HepG2 (cell line): ENCODE data around the gene POLE4. TPM values are rescaled to one million over a fixed set of nuclear protein-coding genes. Genes with fewer than 3 reads are reported as not detected.

Source experiments
- ARNT ChIP-seq: fragments of 450-650 bp; IDR thresholded peaks from 2 replicates; pipeline ENCODE4 v1.6.1; 2017
- BHLHE40 ChIP-seq: IDR thresholded peaks from 2 replicates; pipeline ENCODE4 v1.6.1; 2011; ENCODE audit warnings: low read length, improper control_type of control experiment
- CBX2 ChIP-seq, 2 experiments: fragments of 200-600 bp in 1 of 2; sonication (generic); formaldehyde crosslinking in 1 of 2; IDR thresholded peaks; 2 replicates each; pipeline versions ENCODE4 v1.7.0 to v1.8.1; 2018 to 2022; ENCODE audit warnings: low read depth in 2 of 2, low read length in 1 of 2, mild to moderate bottlenecking in 1 of 2, missing genetic modification reagents in 1 of 2
- EP300 ChIP-seq, 3 experiments: sonication (generic) in 1 of 3; formaldehyde crosslinking in 1 of 3; IDR thresholded peaks; 2 replicates each; pipeline versions ENCODE4 v1.5.1 to v1.6.1; 2011 to 2020; ENCODE audit warnings: low read depth in 2 of 3, low read length in 2 of 3, borderline replicate concordance in 1 of 3, improper control_type of control experiment in 1 of 3, mild to moderate bottlenecking in 1 of 3, missing genetic modification reagents in 1 of 3, moderate library complexity in 1 of 3
- HINFP ChIP-seq: sonication (generic); formaldehyde crosslinking; IDR thresholded peaks from 2 replicates; pipeline ENCODE4 v1.4.0; 2020; ENCODE audit warnings: low read depth, mild to moderate bottlenecking, missing genetic modification reagents
- KAT7 ChIP-seq: IDR thresholded peaks from 2 replicates; pipeline ENCODE4 v1.6.1; 2018; ENCODE audit warnings: borderline replicate concordance, missing compliant biosample characterization
- NONO ChIP-seq, 2 experiments: fragments of 450-650 bp in 1 of 2; sonication (generic) in 1 of 2; formaldehyde crosslinking in 1 of 2; IDR thresholded peaks in 1 of 2; conservative IDR thresholded peaks in 1 of 2; 2 replicates each; pipeline versions ENCODE4 v1.6.1 to v1.8.0; 2017 to 2022; ENCODE audit warnings: mild to moderate bottlenecking in 1 of 2, missing genetic modification reagents in 1 of 2, moderate library complexity in 1 of 2
- POLR2AphosphoS5 ChIP-seq: IDR thresholded peaks from 2 replicates; pipeline ENCODE4 v1.6.1; 2012; ENCODE audit warnings: low read depth, low read length
- SRSF9 ChIP-seq: fragments of 200-400 bp; formaldehyde crosslinking; IDR thresholded peaks from 2 replicates; pipeline ENCODE4 v1.6.1; 2018; ENCODE audit warnings: borderline replicate concordance, mild to moderate bottlenecking, low read depth, low read length; ENCODE audit not compliant: insufficient read depth, poor library complexity, severe bottlenecking
- TBX3 ChIP-seq: fragments of 450-650 bp; IDR thresholded peaks from 2 replicates; pipeline ENCODE4 v1.6.1; 2017; ENCODE audit warnings: antibody characterized with exemption, mild to moderate bottlenecking, inconsistent platforms, borderline replicate concordance
- ZBTB38 ChIP-seq: sonication (generic); formaldehyde crosslinking; IDR thresholded peaks from 2 replicates; pipeline ENCODE4 v1.5.1; 2020; ENCODE audit warnings: mild to moderate bottlenecking, missing genetic modification reagents
- ZBTB46 ChIP-seq: sonication (generic); formaldehyde crosslinking; IDR thresholded peaks from 2 replicates; pipeline ENCODE4 v1.4.0; 2020; ENCODE audit warnings: mild to moderate bottlenecking, missing genetic modification reagents, borderline replicate concordance
- ZMAT5 ChIP-seq: sonication (generic); formaldehyde crosslinking; IDR thresholded peaks from 2 replicates; pipeline ENCODE4 v1.5.0; 2020; ENCODE audit warnings: mild to moderate bottlenecking, low read depth, missing genetic modification reagents, borderline replicate concordance
- ZNF142 ChIP-seq: sonication (generic); formaldehyde crosslinking; IDR thresholded peaks from 2 replicates; pipeline ENCODE4 v1.4.0; 2020; ENCODE audit warnings: missing genetic modification reagents
- ZNF432 ChIP-seq: sonication (generic); formaldehyde crosslinking; IDR thresholded peaks from 2 replicates; pipeline ENCODE4 v1.5.0; 2020; ENCODE audit warnings: missing genetic modification reagents, mild to moderate bottlenecking, borderline replicate concordance
- ZNF607 ChIP-seq: sonication (generic); formaldehyde crosslinking; IDR thresholded peaks from 2 replicates; pipeline ENCODE4 v1.5.1; 2020; ENCODE audit warnings: missing genetic modification reagents, mild to moderate bottlenecking, borderline replicate concordance
- ZNF776 ChIP-seq: sonication (generic); formaldehyde crosslinking; IDR thresholded peaks from 2 replicates; pipeline ENCODE4 v1.4.0; 2020; ENCODE audit warnings: mild to moderate bottlenecking, missing genetic modification reagents
- polyA plus RNA-seq, 8 experiments: library from polyadenylated mRNA; depleted of rRNA in 3 of 8; stranded (reverse) in 7 of 8; unstranded in 1 of 8; fragments of >200 nt; fragmentation: Illumina TruSeq in 4 of 8; extraction: Trizol in 4 of 8; gene quantifications; 2 replicates each; pipeline versions ENCODE4 v1.2.1 to v1.2.3, GENCODE V29; 2011 to 2016; ENCODE audit warnings: low read depth in 4 of 8, missing spikeins in 1 of 8, mixed read lengths in 1 of 8; ENCODE audit not compliant: insufficient read depth in 1 of 8
- total RNA-seq, 5 experiments: library from RNA; depleted of rRNA; stranded (reverse); fragments of >200 nt; fragmentation: Illumina TruSeq; extraction: Trizol; gene quantifications; 2 replicates each; pipeline ENCODE4 v1.2.3, GENCODE V29; 2016; ENCODE audit warnings: low read depth in 1 of 5

The POLE4 gene
- total and polyA plus RNA-seq, 2 of the 13 experiments (the other 11 are each of a cell fraction or from before 2014, with no cell fraction given): 106 to 116 TPM

GRCh38 chr2:74958274-74959105 is at the start of gene POLE4 (continued):
- TF ChIP-seq ZNF142 (CRISPR knock-in tag) (peak; percentile 91), BHLHE40 (peak; percentile 92), EP300 (IDR thresholded peaks at IDR 0.05; ENCODE audit: low read depth in 2 of 2, low read length in 2 of 2) (0 out of 4 replicates have a peak, but pooled peaks of 1 of the 2 experiments have one; percentile 1), EP300 (CRISPR knock-in tag; IDR thresholded peaks at IDR 0.05; ENCODE audit: borderline replicate concordance) (no peak; the same call in 1 of the 2 replicates), NONO (IDR thresholded peaks at IDR 0.05) (no peak), NONO (CRISPR knock-in tag; conservative IDR thresholded peaks at IDR 0.05) (peak; percentile 98), SRSF9 (no peak), POLR2AphosphoS5 (peak; percentile 97), KAT7 (CRISPR knock-in tag) (peak; percentile 72; the same call in 1 of the 2 replicates), ZNF776 (CRISPR knock-in tag) (peak; percentile 99), ZMAT5 (CRISPR knock-in tag) (no peak), ZBTB46 (CRISPR knock-in tag) (no peak), HINFP (peak; percentile 94), ZNF607 (CRISPR knock-in tag) (peak; percentile 100), TBX3 (peak; percentile 72), ZBTB38 (CRISPR knock-in tag) (peak; percentile 98), CBX2 (IDR thresholded peaks at IDR 0.05; ENCODE audit: low read depth, low read length) (no peak), CBX2 (CRISPR knock-in tag; IDR thresholded peaks at IDR 0.05; ENCODE audit: low read depth) (peak; percentile 80), ARNT (no peak), ZNF432 (CRISPR knock-in tag) (no peak)
